GM21381 (cell line): Measurements from ENCODE around the gene HSF4.

Source experiments
- ATAC-seq: cut with Tn5 transposase; IDR thresholded peaks from one replicate; pipeline ENCODE4 v1.9.1; 2021; ENCODE audit warnings: mild to moderate bottlenecking, moderate library complexity; ENCODE audit not compliant: unreplicated experiment

HSF4 gene

GRCh38 chr16:67149276-67150046 is 15.1 kb upstream of the HSF4 start:
- no peak for ATAC-seq

GRCh38 chr16:67150047-67150832 is 14.3 kb upstream of the HSF4 start:
- ATAC-seq: peak; percentile 36

GRCh38 chr16:67150833-67151396 is 13.6 kb upstream of the HSF4 start, which contains the start of gene B3GNT9:
Gene B3GNT9, minus strand, starts transcription at chr16:67150998. Its CDS starts 513 bp downstream, at chr16:67150485.
- peak; percentile 52 for ATAC-seq

- no peak for ATAC-seq
These were observed 13.0 kb upstream of the HSF4 start for GRCh38 chr16:67151431-67152097.

GRCh38 chr16:67154578-67155294 is 9.8 kb upstream of the HSF4 start:
- ATAC-seq: no peak

GRCh38 chr16:67155295-67156142 is 9.0 kb upstream of the HSF4 start:
- ATAC-seq: no peak

GRCh38 chr16:67156143-67156844 is 8.3 kb upstream of the HSF4 start:
- ATAC-seq: no peak

- no peak for ATAC-seq
These were observed 7.3 kb upstream of the HSF4 start for GRCh38 chr16:67157106-67157748.

GRCh38 chr16:67157892-67158635 is 6.5 kb upstream of the HSF4 start:
- ATAC-seq: no peak

GRCh38 chr16:67158637-67159600 is 5.6 kb upstream of the HSF4 start:
- peak; percentile 43 for ATAC-seq

GRCh38 chr16:67161595-67162058 is 2.9 kb upstream of the HSF4 start:
- ATAC-seq: no peak

- ATAC-seq: no peak
These were observed 1.9 kb upstream of the HSF4 start for GRCh38 chr16:67162506-67163163.

- ATAC-seq: no peak
These were observed 1.2 kb upstream of the HSF4 start for GRCh38 chr16:67163164-67163998.

GRCh38 chr16:67163999-67164558 is 466 bp upstream of the HSF4 start:
- ATAC-seq: no peak
